A673 (cell line): ENCODE results near the gene EPAS1.

Source experiments
- EZH2 ChIP-seq: fragments of 200-600 bp; sonication (generic); IDR thresholded peaks from 2 replicates; pipeline ENCODE4 v1.6.1; 2017; ENCODE audit warnings: borderline replicate concordance, low read depth, mild to moderate bottlenecking, mixed read lengths, antibody characterized with exemption, low read length; ENCODE audit not compliant: poor library complexity, severe bottlenecking
- TF ChIP-seq, protein P1 (sequence below): fragments of 300-800, 200-600 bp; sonication (generic); conservative IDR thresholded peaks from 2 replicates; pipeline ENCODE4 v1.5.1; 2017; ENCODE audit warnings: low read depth, mild to moderate bottlenecking, antibody characterized with exemption, low read length, moderate library complexity, mixed read lengths

DNA sequence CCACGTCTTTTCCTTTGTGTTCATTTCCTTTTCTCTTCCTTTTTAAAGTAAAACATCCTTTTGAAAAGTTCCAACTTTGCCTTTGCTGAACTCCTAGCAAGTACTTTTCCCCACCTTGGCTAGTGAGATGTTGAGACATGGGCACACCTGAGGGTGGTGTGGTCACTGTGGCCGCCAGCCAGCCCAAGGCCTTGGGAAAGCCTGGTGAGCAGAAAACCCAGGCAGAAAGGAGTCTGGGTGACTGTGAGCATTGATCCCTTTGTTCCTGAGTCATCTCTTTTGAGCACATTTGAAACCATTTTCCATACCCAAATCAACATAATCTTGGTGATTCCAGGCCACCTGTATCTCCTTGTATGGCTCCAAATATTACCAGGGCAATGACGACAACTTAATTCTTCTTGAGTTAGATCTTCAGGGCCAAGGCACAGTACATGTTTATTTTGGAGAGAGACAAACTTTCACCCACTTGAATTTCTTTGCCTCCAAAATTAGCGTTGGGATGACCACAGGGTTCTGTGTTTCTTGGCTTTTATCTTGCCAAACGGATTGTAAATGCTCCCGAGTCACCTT, 14.5 kb downstream of the EPAS1 start:
- TF ChIP-seq, protein P1, sequence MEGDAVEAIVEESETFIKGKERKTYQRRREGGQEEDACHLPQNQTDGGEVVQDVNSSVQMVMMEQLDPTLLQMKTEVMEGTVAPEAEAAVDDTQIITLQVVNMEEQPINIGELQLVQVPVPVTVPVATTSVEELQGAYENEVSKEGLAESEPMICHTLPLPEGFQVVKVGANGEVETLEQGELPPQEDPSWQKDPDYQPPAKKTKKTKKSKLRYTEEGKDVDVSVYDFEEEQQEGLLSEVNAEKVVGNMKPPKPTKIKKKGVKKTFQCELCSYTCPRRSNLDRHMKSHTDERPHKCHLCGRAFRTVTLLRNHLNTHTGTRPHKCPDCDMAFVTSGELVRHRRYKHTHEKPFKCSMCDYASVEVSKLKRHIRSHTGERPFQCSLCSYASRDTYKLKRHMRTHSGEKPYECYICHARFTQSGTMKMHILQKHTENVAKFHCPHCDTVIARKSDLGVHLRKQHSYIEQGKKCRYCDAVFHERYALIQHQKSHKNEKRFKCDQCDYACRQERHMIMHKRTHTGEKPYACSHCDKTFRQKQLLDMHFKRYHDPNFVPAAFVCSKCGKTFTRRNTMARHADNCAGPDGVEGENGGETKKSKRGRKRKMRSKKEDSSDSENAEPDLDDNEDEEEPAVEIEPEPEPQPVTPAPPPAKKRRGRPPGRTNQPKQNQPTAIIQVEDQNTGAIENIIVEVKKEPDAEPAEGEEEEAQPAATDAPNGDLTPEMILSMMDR = no peak
- TF ChIP-seq EZH2 = no peak
